HEK293T (cell line): ENCODE results near the gene ACTL6A.

Source experiments
- ARNT ChIP-seq: fragments of 450-650 bp; IDR thresholded peaks from 2 replicates; pipeline ENCODE4 v1.6.1; 2017; ENCODE audit warnings: mild to moderate bottlenecking
- BHLHE40 ChIP-seq: fragments of 450-650 bp; IDR thresholded peaks from 2 replicates; pipeline ENCODE4 v1.6.1; 2016; ENCODE audit warnings: mild to moderate bottlenecking, moderate library complexity, borderline replicate concordance
- SUZ12 ChIP-seq: fragments of 450-650 bp; IDR thresholded peaks from 2 replicates; pipeline ENCODE4 v1.6.1; 2016; ENCODE audit warnings: mild to moderate bottlenecking
- TARDBP ChIP-seq: fragments of 450-650 bp; IDR thresholded peaks from 2 replicates; pipeline ENCODE4 v1.6.1; 2016
- TF ChIP-seq, protein P1 (sequence below): fragments of 450-650 bp; IDR thresholded peaks from 2 replicates; pipeline ENCODE4 v1.6.1; 2016

DNA sequence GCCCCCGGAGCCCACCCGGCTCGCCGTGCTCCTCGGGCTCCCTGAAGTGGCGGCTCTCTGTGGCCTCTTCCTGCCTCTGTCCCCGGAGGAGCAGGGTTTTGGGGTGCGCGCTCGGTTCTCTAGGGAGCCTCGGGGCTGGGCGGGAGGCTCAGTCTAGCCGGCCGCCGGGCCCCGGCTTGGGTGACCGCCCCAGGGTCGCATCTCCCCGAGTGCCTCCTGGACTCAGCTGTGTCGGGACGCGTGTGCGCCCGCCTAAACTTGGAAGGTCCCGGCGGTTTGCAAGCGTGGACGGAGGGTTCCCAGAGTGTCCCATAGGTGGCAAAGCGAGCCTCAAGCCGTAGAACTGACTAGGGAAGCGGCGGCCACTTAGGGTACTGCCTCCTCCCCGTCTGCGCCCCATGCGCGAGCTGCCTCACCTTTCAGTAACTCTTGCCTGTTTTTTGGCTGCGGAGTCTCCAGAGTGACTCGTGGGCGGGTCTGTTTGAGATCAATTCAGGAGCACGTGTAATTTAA is 601 bp downstream of the ACTL6A start:
- no peak for TF ChIP-seq BHLHE40
- no peak for TF ChIP-seq ARNT
- TF ChIP-seq, protein P1, sequence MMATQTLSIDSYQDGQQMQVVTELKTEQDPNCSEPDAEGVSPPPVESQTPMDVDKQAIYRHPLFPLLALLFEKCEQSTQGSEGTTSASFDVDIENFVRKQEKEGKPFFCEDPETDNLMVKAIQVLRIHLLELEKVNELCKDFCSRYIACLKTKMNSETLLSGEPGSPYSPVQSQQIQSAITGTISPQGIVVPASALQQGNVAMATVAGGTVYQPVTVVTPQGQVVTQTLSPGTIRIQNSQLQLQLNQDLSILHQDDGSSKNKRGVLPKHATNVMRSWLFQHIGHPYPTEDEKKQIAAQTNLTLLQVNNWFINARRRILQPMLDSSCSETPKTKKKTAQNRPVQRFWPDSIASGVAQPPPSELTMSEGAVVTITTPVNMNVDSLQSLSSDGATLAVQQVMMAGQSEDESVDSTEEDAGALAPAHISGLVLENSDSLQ = no peak
- TF ChIP-seq SUZ12 = no peak
- TF ChIP-seq TARDBP = no peak
